Mucosa of stomach (tissue), 1 donor: ENCODE data around the gene ARPC5L.

Experiments used
- H3K27me3 ChIP-seq: one replicate; pipeline ENCODE4 v1.7.0; 2013; ENCODE audit warnings: mild to moderate bottlenecking, low read length; ENCODE audit not compliant: control insufficient read depth, insufficient read depth
- H3K36me3 ChIP-seq: one replicate; pipeline ENCODE4 v1.7.0; 2013; ENCODE audit warnings: low read length; ENCODE audit not compliant: control insufficient read depth, insufficient read depth
- H3K4me1 ChIP-seq: one replicate; pipeline ENCODE4 v1.7.0; 2013; ENCODE audit warnings: mild to moderate bottlenecking, low read length; ENCODE audit not compliant: control insufficient read depth, insufficient read depth
- H3K4me3 ChIP-seq: one replicate; pipeline ENCODE4 v1.7.0; 2013; ENCODE audit warnings: low read length
- H3K9ac ChIP-seq: one replicate; pipeline ENCODE4 v1.7.0; 2013; ENCODE audit warnings: mild to moderate bottlenecking, low read length, moderate library complexity
- H3K9me3 ChIP-seq: one replicate; pipeline ENCODE4 v1.7.0; 2013; ENCODE audit warnings: mild to moderate bottlenecking, low read length, moderate library complexity; ENCODE audit not compliant: control insufficient read depth
- donor health status: Pancreatic carcinoma.

Gene ARPC5L

DNA sequence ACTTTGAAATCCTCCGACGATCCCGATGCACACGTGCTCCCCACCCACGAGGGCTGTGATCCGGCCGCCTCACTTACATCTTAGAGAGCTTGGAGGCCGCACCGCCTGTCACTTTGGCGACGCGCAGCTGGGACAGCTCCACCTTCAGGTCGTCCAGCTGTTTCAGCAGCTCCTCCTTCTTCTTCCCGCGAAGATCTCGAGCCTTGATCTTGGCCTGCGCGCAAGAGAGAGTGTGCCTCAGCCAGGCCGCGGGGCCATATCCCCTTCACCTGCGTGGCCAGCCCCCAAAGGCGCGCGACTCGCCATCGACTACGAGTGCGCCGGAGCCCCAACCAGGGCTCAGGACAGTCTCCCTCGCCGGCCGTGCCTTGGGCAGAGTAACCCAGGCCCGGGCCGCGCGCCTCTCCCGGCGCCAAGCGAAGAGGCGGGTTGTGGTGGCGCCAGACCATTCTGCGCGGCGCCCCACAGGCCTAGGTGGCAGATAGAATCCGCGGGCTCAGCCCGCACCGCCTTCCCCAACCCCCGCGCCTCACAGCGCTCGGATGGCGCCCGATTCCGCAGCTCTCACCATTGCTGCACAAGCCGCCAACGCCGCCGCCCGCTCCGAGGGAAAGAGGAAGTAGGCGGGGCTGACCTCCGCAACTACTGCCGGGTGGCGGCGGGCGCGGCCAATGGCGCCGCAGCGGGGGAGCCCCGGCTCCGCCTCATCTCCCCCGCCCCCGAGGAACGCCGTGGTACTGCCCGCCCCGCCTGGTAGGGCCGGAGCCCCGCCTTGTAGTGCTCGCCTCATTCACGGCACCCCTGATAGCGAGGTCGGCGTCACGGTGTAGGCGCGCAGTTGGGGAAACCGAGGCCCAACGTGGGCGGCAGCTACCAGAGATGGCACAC, at the start of gene ARPC5L, which contains the start of gene RPL35:
TSS of gene ARPC5L (plus strand) at position 789 of the 888 bp plus-strand sequence. CDS start 7,161 bp downstream, outside the sequence.
TSS of gene RPL35 (minus strand) at position 616 of the 888 bp plus-strand sequence. CDS start at position 571, 45 bp downstream.
- Histone ChIP-seq H3K9me3 (no peaks in the 10 kb centered on the region), H3K4me1 (peaks cover 22% of the 10 kb centered on the region), H3K36me3 (peaks cover 21% of the 10 kb centered on the region), H3K4me3 (peak within 1 kb of the TSS; percentile 82), H3K9ac (peak within 1 kb of the TSS; percentile 75), H3K27me3 (no peaks in the 10 kb centered on the region)

GRCh38 chr9:124812441-124812876, 49.5 kb upstream of the ARPC5L start:
- Histone ChIP-seq H3K9ac (no peak overlapping the region), H3K36me3 (no peaks in the 10 kb centered on the region), H3K27me3 (no peaks in the 10 kb centered on the region), H3K9me3 (no peaks in the 10 kb centered on the region), H3K4me1 (no peaks in the 10 kb centered on the region), H3K4me3 (no peak overlapping the region)

DNA sequence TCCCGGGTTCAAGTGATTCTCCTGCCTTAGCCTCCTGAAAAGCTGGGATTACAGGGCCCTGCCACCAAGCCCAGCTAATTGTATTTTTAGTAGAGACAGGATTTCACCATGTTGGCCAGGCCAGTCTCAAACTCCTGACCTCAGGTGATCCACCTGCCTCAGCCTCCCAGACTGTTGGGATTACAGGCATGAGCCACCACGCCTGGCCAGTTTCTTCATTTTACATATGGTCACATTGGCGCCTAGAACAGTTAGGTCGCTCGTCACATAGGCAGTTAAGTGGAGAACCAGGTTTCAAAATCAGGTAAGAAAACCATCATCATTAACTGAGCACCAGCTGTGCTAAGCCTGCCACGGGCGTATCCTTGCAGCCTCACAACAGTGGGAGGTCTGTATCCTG, 48.9 kb upstream of the ARPC5L start:
- Histone ChIP-seq H3K4me1 (no peaks in the 10 kb centered on the region), H3K9ac (no peak overlapping the region)

DNA sequence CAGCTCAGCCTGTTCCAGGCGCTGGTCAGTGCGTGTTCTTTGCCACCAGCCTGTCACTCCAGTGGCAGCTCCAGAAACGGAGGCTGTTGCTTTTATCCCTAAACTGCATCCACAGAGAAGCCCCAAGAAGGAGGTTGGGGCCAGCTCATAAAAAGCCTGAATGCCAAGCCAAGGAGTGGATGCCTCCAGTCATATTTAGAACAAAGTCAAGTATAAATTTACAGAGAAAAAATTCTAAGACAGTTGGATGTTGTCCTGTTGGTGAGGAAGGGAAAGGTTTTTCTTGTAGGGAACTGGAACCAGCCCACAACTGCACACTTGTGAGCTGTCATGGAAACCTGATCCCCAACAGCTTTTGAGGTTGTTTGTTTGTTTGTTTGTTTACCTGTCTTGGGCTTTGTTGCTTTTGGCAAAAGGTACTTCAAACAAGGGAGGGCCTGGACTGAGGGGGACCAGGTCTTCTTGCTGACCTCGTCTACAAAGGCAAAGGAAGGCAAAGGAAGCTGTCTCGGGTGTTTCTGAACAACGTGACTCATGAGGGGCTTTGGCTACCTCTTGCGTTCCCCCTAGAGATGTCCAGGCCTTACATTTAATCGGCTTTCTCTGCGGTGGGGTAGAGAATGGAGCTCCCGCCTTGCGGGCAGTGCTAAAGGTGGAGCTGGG, 48.3 kb upstream of the ARPC5L start:
- Histone ChIP-seq H3K9me3 (no peaks in the 10 kb centered on the region), H3K9ac (no peak overlapping the region), H3K4me1 (no peaks in the 10 kb centered on the region), H3K4me3 (no peak overlapping the region), H3K36me3 (no peaks in the 10 kb centered on the region), H3K27me3 (no peaks in the 10 kb centered on the region)

More for the DNA sequence above, 48.9 kb upstream of the ARPC5L start:
- Histone ChIP-seq H3K36me3 (no peaks in the 10 kb centered on the region), H3K9me3 (no peaks in the 10 kb centered on the region), H3K4me3 (no peak overlapping the region), H3K27me3 (no peaks in the 10 kb centered on the region)

DNA sequence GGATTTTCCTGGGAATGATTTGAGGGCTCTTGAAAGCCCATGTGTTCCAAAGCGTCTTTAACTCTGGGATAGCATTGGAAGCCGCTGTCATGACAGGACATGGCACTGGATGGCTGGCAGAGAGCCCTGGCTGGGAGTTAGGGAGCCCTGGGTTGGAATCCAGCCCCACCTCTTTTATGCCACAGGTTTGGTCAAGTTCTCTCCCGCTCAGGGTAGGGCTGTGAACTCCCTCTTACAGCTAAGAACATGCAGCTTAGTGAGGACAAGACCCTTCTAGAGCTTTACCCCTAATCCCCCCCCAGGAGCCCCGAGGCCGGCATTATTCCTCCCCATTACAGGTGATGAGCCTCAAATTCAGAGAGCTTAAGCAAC, 47.8 kb upstream of the ARPC5L start:
- no peak overlapping the region for H3K4me3 ChIP-seq
- H3K9me3 ChIP-seq = no peaks in the 10 kb centered on the region
- no peak overlapping the region for H3K9ac ChIP-seq
- H3K36me3 ChIP-seq = no peaks in the 10 kb centered on the region
- no peaks in the 10 kb centered on the region for H3K4me1 ChIP-seq
- no peaks in the 10 kb centered on the region for H3K27me3 ChIP-seq

DNA sequence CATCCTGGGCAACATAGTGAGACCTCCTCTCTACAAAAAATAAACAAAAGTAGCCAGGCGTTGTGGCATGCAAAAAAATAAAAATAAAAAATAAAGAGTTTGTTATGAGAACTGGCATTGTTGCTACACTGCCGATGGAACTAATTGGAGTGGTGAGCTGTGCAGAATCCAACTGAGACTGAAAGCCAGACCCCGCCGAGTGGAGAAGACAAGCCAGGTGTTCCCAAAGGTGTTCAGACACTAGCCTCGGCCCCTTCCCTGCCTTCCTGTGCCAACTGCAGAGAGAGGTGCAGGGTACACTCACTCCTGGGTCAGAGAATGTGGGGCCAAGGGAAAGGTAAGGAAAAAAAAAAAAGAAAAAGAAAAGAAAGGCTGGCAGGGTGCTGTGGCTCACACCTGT, 46.3 kb upstream of the ARPC5L start:
- Histone ChIP-seq H3K9ac (no peak overlapping the region), H3K4me1 (no peaks in the 10 kb centered on the region), H3K4me3 (no peak overlapping the region), H3K27me3 (no peaks in the 10 kb centered on the region), H3K9me3 (no peaks in the 10 kb centered on the region), H3K36me3 (no peaks in the 10 kb centered on the region)

GRCh38 chr9:124818431-124819281, 43.3 kb upstream of the ARPC5L start:
- H3K27me3 ChIP-seq = no peaks in the 10 kb centered on the region
- no peaks in the 10 kb centered on the region for H3K4me1 ChIP-seq
- no peak overlapping the region for H3K9ac ChIP-seq
- H3K9me3 ChIP-seq = no peaks in the 10 kb centered on the region
- H3K4me3 ChIP-seq = no peak overlapping the region
- no peaks in the 10 kb centered on the region for H3K36me3 ChIP-seq

DNA sequence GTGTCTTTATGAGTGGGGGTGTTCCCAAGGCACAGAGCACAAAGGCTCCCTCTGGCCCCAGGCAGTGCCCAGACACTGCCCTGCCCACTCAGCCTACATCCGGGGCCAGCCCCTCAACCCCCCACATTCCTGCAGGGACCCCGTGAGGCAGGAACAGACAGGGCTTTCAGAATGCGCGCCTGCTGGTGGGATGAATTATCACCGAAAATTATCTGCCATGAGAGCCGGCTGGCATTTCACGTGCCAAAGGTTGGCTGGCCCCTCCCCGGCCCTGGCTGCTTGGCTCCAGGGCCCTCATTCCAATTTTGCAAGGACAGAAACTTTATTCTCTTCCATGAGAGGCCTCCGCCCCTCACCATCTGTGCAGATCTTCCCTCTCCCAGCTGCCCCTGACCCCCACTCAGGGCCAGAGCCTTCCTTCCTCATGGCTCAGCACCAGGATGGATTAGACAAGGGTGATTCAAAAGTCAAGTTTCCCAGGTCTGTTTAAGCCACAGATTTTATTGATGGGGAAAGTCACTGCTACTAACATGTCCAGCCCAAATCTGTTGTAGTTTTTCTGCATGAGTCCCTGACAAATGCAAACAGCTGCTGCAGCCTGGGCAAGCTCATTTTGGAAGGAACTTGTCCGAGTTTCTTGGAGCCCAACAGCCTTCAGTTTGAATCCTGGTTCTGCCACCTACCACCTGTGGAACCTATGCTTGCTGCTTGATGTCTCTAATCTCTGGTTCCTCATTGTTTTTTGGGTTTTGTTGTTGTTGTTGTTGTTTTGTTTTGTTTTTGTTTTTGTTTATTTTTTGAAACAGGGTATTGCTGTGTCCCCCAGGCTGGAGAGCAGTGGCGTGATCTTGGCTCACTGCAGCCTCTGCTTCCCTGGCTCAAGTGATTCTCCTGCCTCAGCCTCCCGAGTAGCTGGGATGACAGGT, 41.0 kb upstream of the ARPC5L start:
- no peaks in the 10 kb centered on the region for H3K4me1 ChIP-seq
- no peaks in the 10 kb centered on the region for H3K9me3 ChIP-seq
- H3K9ac ChIP-seq = no peak overlapping the region
- no peaks in the 10 kb centered on the region for H3K27me3 ChIP-seq
- no peaks in the 10 kb centered on the region for H3K36me3 ChIP-seq
- no peak overlapping the region for H3K4me3 ChIP-seq

GRCh38 chr9:124828489-124829333, 33.2 kb upstream of the ARPC5L start:
- Histone ChIP-seq H3K36me3 (no peaks in the 10 kb centered on the region), H3K9ac (no peak overlapping the region), H3K4me1 (no peaks in the 10 kb centered on the region), H3K27me3 (no peaks in the 10 kb centered on the region), H3K4me3 (no peak overlapping the region), H3K9me3 (no peaks in the 10 kb centered on the region)

DNA sequence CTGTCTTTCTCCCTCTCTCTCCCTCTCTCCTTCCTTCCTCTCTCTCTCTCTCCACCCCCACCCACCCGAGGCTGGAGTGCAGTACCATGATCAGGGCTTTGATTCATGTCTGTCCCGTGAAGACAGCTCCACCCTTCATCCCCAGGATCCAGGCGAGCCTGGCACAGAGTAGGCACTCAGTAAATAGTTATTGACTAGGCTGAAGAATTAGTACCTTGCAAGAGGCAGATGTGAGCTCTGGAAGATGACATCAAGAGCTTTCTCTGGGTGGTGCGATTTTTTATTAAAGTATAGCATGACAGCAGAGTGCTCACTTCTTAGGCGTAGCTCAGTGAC, 32.6 kb upstream of the ARPC5L start:
- Histone ChIP-seq H3K9me3 (no peaks in the 10 kb centered on the region), H3K27me3 (no peaks in the 10 kb centered on the region), H3K9ac (no peak overlapping the region), H3K4me1 (no peaks in the 10 kb centered on the region), H3K36me3 (no peaks in the 10 kb centered on the region), H3K4me3 (no peak overlapping the region)
